ENCODE measurements around the gene GPR35. TPM values are rescaled to one million over a fixed set of nuclear protein-coding genes. Genes with fewer than 3 reads are reported as not detected.

Gene GPR35
- total and polyA plus RNA-seq, 2 of the 13 experiments (the other 11 are each of a cell fraction or from before 2014, with no cell fraction given), result 27.1 to 44.2 TPM

GRCh38 chr2:240650254-240650965, 25.1 kb downstream of the GPR35 start:
- Histone ChIP-seq H3K4me3 (replicated peaks in 1 of 3; ENCODE audit: insufficient read depth in 1 of 3, low read depth in 2 of 3, low read length in 3 of 3) (no peak overlapping the region), H3K4me1 (ENCODE audit: insufficient read depth, low read length) (no peaks in the 10 kb centered on the region), H3K79me2 (ENCODE audit: insufficient read depth, low read length) (no peaks in the 10 kb centered on the region), H4K20me1 (ENCODE audit: insufficient read depth, low read length) (no peaks in the 10 kb centered on the region), H3K36me3 (replicated peaks in 1 of 2; ENCODE audit: control insufficient read depth in 1 of 2, insufficient read depth in 2 of 2, low read length in 2 of 2) (no peaks in the 10 kb centered on the region), H3K9me3 (ENCODE audit: low read length) (peaks cover 8% of the 10 kb centered on the region), H3K27me3 (ENCODE audit: control insufficient read depth in 1 of 2, insufficient read depth in 2 of 2, low read length in 2 of 2) (peaks cover 22 to 89% of the 10 kb centered on the region in 2 experiments), H3K9ac (ENCODE audit: insufficient read depth, low read depth, low read length) (no peak overlapping the region), H2AFZ (ENCODE audit: low read length) (no peak overlapping the region), H3K4me2 (ENCODE audit: low read depth, low read length) (no peak overlapping the region), H3K27ac (ENCODE audit: extremely low read length, insufficient read depth, low read length) (no peak overlapping the region)
- ATAC-seq (no peak), FAIRE-seq (no peak), DNase-seq (ENCODE audit: low spot score) (no peak)
- BruUV-seq (replicated peaks), result no TSS peak
- ChIA-PET POLR2A (no interaction called here), CTCF (ENCODE audit: low intra/inter-chr PET ratio, low total read pairs) (no interaction called here)
- intact Hi-C loops (cut with micrococcal nuclease; ENCODE audit: unreplicated experiment), result no loop called here
- in situ Hi-C loops (cut with HindIII; ENCODE audit: extremely low pct_ligation_motif_present, low pct_unique_long_range_greater_than_20kb), result no loop called here
- 21% methylated on average over 12 of the region's 13 CpGs for WGBS (ENCODE audit: low lambda C conversion rate)
- TF ChIP-seq ZBTB39 (CRISPR knock-in tag; IDR thresholded peaks at IDR 0.05), result no peak
- TF ChIP-seq GPN1 (CRISPR knock-in tag; IDR thresholded peaks at IDR 0.05; ENCODE audit: borderline replicate concordance), result no peak
- no peak for TF ChIP-seq PRDM4 (CRISPR knock-in tag; IDR thresholded peaks at IDR 0.05; ENCODE audit: borderline replicate concordance)
- TF ChIP-seq ZNF746 (CRISPR knock-in tag; IDR thresholded peaks at IDR 0.05), result no peak
- TF ChIP-seq ETS1 (CRISPR knock-in tag; IDR thresholded peaks at IDR 0.05), result no peak
- TF ChIP-seq ZNF672 (CRISPR knock-in tag; IDR thresholded peaks at IDR 0.05), result no peak
